ENCODE results near the gene SCNN1B.

DNA sequence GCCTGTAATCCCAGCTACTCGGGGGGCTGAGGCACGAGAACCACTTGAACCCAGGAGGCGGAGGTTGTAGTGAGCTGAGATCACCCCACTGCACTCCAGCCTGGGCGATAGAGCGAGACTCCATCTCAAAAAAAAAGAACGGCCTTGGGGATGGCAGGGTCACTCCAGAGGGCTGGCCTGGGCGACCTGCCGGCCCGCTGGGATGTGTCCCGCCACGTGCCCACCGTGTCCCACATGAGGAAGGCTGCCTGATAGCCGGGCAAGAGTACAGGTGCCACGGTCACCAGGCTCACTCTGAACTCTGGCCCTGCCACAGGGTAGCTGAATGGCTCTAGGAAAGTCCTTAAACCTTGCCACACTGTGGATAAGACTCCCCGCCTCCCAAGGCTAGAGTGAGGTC is 83.3 kb downstream of the SCNN1B start:
- TF ChIP-seq, protein P1, sequence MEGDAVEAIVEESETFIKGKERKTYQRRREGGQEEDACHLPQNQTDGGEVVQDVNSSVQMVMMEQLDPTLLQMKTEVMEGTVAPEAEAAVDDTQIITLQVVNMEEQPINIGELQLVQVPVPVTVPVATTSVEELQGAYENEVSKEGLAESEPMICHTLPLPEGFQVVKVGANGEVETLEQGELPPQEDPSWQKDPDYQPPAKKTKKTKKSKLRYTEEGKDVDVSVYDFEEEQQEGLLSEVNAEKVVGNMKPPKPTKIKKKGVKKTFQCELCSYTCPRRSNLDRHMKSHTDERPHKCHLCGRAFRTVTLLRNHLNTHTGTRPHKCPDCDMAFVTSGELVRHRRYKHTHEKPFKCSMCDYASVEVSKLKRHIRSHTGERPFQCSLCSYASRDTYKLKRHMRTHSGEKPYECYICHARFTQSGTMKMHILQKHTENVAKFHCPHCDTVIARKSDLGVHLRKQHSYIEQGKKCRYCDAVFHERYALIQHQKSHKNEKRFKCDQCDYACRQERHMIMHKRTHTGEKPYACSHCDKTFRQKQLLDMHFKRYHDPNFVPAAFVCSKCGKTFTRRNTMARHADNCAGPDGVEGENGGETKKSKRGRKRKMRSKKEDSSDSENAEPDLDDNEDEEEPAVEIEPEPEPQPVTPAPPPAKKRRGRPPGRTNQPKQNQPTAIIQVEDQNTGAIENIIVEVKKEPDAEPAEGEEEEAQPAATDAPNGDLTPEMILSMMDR (IDR thresholded peaks at IDR 0.05) = no peak
- no peak for TF ChIP-seq POLR2A (IDR thresholded peaks at IDR 0.05)
- TF ChIP-seq EP300 (IDR thresholded peaks at IDR 0.05) = no peak

All from tibial nerve (tissue), 4 donors.